GM12878 (cell line): ENCODE results near the gene INAFM1. TPM values are rescaled to one million over a fixed set of nuclear protein-coding genes. Genes with fewer than 3 reads are reported as not detected.
A peak's percentile ranks its signal among the peaks of the same experiment; 100 is the strongest.

ENCODE experiments used
- ATAC-seq: fragments of 200-7000 bp; cut with Tn5 transposase; 3 replicates; pipeline ENCODE4 v1.9.1; 2020; ENCODE audit warnings: mild to moderate bottlenecking, moderate library complexity
- BruUV-seq: library from RNA; stranded (reverse); fragments of 400-500 nt; replicated peaks from 2 replicates; lab custom pipeline; 2021; lab: Mats Ljungman, UMichigan
- CTCF ChIA-PET: fragments of 300-600 bp; sonication (Branson Sonifier 250); formaldehyde crosslinking; extraction: SDS; loops from one replicate; lab custom pipeline; 2021; ENCODE audit warnings: inconsistent platforms; lab: Yijun Ruan, JAX
- POLR2A ChIA-PET: fragments of 350-600 bp; formaldehyde crosslinking; extraction: SDS; loops from one replicate; lab custom pipeline; 2021; ENCODE audit warnings: inconsistent platforms; lab: Charles Lee
- RAD21 ChIA-PET: fragments of 300-600 bp; sonication (Branson Sonifier 250); formaldehyde crosslinking; loops from one replicate; lab custom pipeline; 2023; ENCODE audit warnings: antibody characterized with exemption; ENCODE audit not compliant: unreplicated experiment; lab: Charles Lee
- SMC1A ChIA-PET: fragments of 300-600 bp; sonication (Branson Sonifier 250); formaldehyde crosslinking; loops from one replicate; lab custom pipeline; 2023; ENCODE audit not compliant: unreplicated experiment, uncharacterized antibody; lab: Charles Lee
- DNase-seq: peaks from one replicate; pipeline ENCODE4 v3.0.0-alpha.2; 2011; ENCODE audit warnings: low read depth, low spot score
- FAIRE-seq: peaks from 3 replicates; lab custom pipeline; 2011; peaks lifted over from hg19 to GRCh38; lab: Jason Lieb, UNC
- H2AFZ ChIP-seq: 2 replicates; pipeline ENCODE4 v1.6.0; 2011; ENCODE audit warnings: low read depth, low read length, control low read depth; ENCODE audit not compliant: control insufficient read depth
- H3K27ac ChIP-seq: 2 replicates; pipeline ENCODE4 v1.5.1; 2011; ENCODE audit warnings: control low read depth; ENCODE audit not compliant: control insufficient read depth, insufficient read depth
- H3K27me3 ChIP-seq, 2 experiments: replicated peaks in 1 of 2; 2 replicates each; pipeline versions ENCODE4 v1.6.0 to v1.6.1; 2011; ENCODE audit warnings: low read length in 1 of 2; ENCODE audit not compliant: control insufficient read depth in 2 of 2, insufficient read depth in 2 of 2
- H3K36me3 ChIP-seq, 2 experiments: 2 replicates each; pipeline ENCODE4 v1.5.1; 2011; ENCODE audit warnings: low read length in 1 of 2; ENCODE audit not compliant: control insufficient read depth in 2 of 2, insufficient read depth in 2 of 2
- H3K4me1 ChIP-seq: 2 replicates; pipeline ENCODE4 v1.6.1; 2011; ENCODE audit warnings: mild to moderate bottlenecking, low read length, moderate library complexity, mixed read lengths; ENCODE audit not compliant: control insufficient read depth, insufficient read depth
- H3K4me2 ChIP-seq: 2 replicates; pipeline ENCODE4 v1.6.0; 2011; ENCODE audit warnings: control low read depth; ENCODE audit not compliant: control insufficient read depth, insufficient read depth
- H3K4me3 ChIP-seq: fragments of 200-600 bp; sonication (generic); 2 replicates; pipeline ENCODE4 v1.5.1; 2016
- H3K79me2 ChIP-seq: 2 replicates; pipeline ENCODE4 v1.6.0; 2011; ENCODE audit warnings: low read length; ENCODE audit not compliant: control insufficient read depth, insufficient read depth
- H3K9ac ChIP-seq: 2 replicates; pipeline ENCODE4 v1.8.0; 2011; ENCODE audit warnings: low read length, control low read depth, mixed read lengths; ENCODE audit not compliant: control insufficient read depth, insufficient read depth
- H3K9me3 ChIP-seq: replicated peaks from 3 replicates; pipeline ENCODE4 v1.5.1; 2011; ENCODE audit warnings: mild to moderate bottlenecking, low read length; ENCODE audit not compliant: control insufficient read depth, insufficient read depth
- H4K20me1 ChIP-seq: 2 replicates; pipeline ENCODE4 v1.6.0; 2011; ENCODE audit not compliant: control insufficient read depth, insufficient read depth
- CBFB ChIP-seq: IDR thresholded peaks from 2 replicates; pipeline ENCODE4 v1.6.1; 2016; ENCODE audit warnings: antibody characterized with exemption, low read depth
- MYC ChIP-seq: IDR thresholded peaks from 2 replicates; pipeline ENCODE4 v1.6.1; 2011; ENCODE audit warnings: mild to moderate bottlenecking, low read length, moderate library complexity, inconsistent platforms; ENCODE audit not compliant: insufficient read depth, insufficient replicate concordance, insufficient read length, severe bottlenecking
- SMAD5 ChIP-seq: IDR thresholded peaks from 2 replicates; pipeline ENCODE4 v1.6.1; 2016; ENCODE audit warnings: antibody characterized with exemption, low read depth
- SMARCA5 ChIP-seq: fragments of 450-650 bp; IDR thresholded peaks from 2 replicates; pipeline ENCODE4 v1.6.1; 2017; ENCODE audit warnings: mild to moderate bottlenecking
- SPI1 ChIP-seq: IDR thresholded peaks from 2 replicates; pipeline ENCODE4 v1.6.1; 2011; ENCODE audit warnings: low read depth, mild to moderate bottlenecking, low read length, moderate library complexity, borderline replicate concordance; ENCODE audit not compliant: insufficient read depth
- SREBF1 ChIP-seq: IDR thresholded peaks from 2 replicates; pipeline ENCODE4 v1.6.1; 2012; ENCODE audit warnings: mild to moderate bottlenecking, low read length
- SUPT20H ChIP-seq: IDR thresholded peaks from 2 replicates; pipeline ENCODE4 v1.6.1; 2011; ENCODE audit warnings: low read depth, mild to moderate bottlenecking, low read length, moderate library complexity, borderline replicate concordance; ENCODE audit not compliant: control insufficient read depth
- WGBS: methylation state at CpG from one replicate; pipeline ENCODE4 v1.1.6; 2016; ENCODE audit warnings: low lambda C conversion rate; ENCODE audit not compliant: insufficient replicate concordance, insufficient coverage; ENCODE audit errors: missing lambda C conversion rate; 5-methylcytosine and 5-hydroxymethylcytosine counted together
- in situ Hi-C: fragments of 300-500 bp; cut with MboI; formaldehyde crosslinking; loops from 9 replicates; pipeline ENCODE4 v1.14.3; 2018; ENCODE audit warnings: mixed read lengths
- intact Hi-C: fragments of 100-400 bp; cut with micrococcal nuclease; formaldehyde crosslinking; loops from one replicate; pipeline ENCODE4 v1.14.2; 2022; ENCODE audit not compliant: unreplicated experiment
- microRNA counts: library from miRNA; unstranded; fragments of <30 nt; microRNA quantifications from one replicate; lab custom pipeline; 2016
- microRNA-seq: library from miRNA; unstranded; fragments of <30 nt; microRNA quantifications from one replicate; pipeline ENCODE4, GENCODE V29; 2018
- polyA plus RNA-seq, 11 experiments: library from polyadenylated mRNA; depleted of rRNA in 4 of 11; unstranded in 6 of 11; stranded (reverse) in 5 of 11; fragments of >200 nt; fragmentation: Nextera tagmentation in 4 of 11; fragmentation: Illumina TruSeq in 1 of 11; extraction: Ambion mirVana in 4 of 11; extraction: Trizol in 1 of 11; gene quantifications; 1 replicate in 1 of 11; 2 replicates in 10 of 11; pipeline versions ENCODE4 v1.2.1 to v1.2.3, GENCODE V29; 2011 to 2016; ENCODE audit warnings: inconsistent platforms in 2 of 11, missing spikeins in 2 of 11, low read depth in 1 of 11
- small RNA-seq: library from RNA; depleted of rRNA; stranded (forward); fragments of <200 nt; gene quantifications from one replicate; pipeline ENCODE3, GENCODE V24; 2014
- total RNA-seq, 4 experiments: library from RNA; depleted of rRNA in 3 of 4; stranded (reverse); fragments of >200 nt in 3 of 4; fragmentation: Illumina TruSeq in 1 of 4; extraction: Trizol in 1 of 4; gene quantifications; 2 replicates each; pipeline versions ENCODE4 v1.2.1 to v1.2.3, GENCODE V29; 2013 to 2021
- TF ChIP-seq, protein P1 (sequence below): IDR thresholded peaks from 2 replicates; pipeline ENCODE4 v1.6.1; 2011; ENCODE audit warnings: borderline replicate concordance, low read depth, mild to moderate bottlenecking, moderate library complexity, mixed read lengths, low read length; ENCODE audit not compliant: insufficient read depth; ENCODE audit errors: extremely low read length
- TF ChIP-seq, protein P2 (sequence below): fragments of 450-650 bp; IDR thresholded peaks from 2 replicates; pipeline ENCODE4 v1.6.1; 2017; ENCODE audit warnings: mild to moderate bottlenecking

The INAFM1 gene
- total and polyA plus RNA-seq, 10 of the 15 experiments (the other 5 are each of a cell fraction or from before 2014, with no cell fraction given) = 0.57 to 6.8 (median 1.1) TPM; not detected in 1

DNA sequence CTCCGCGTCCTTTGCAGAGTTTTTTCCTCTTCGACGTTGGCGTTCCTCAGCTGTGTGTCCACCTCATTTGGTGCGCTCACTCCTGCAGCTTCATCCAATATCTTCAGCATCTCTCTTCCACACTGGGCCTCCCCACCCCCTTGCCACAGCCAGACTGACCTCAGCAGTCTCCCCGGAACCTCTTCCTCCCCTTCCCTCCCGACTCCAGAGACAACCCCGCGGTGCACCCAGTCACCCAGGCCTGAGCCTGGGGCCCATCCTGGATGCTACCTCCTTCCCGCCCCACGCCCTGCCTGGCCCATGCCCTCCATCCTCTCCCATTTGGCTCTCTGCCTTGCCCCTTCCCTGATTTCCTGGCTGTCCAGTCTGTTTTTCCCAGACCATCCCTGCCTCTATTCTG, 49.2 kb downstream of the INAFM1 start (continued):
- TF ChIP-seq SUPT20H (no peak), SMAD5 (no peak), CBFB (no peak), SREBF1 (no peak), SMARCA5 (no peak)
- TF ChIP-seq, protein P1, sequence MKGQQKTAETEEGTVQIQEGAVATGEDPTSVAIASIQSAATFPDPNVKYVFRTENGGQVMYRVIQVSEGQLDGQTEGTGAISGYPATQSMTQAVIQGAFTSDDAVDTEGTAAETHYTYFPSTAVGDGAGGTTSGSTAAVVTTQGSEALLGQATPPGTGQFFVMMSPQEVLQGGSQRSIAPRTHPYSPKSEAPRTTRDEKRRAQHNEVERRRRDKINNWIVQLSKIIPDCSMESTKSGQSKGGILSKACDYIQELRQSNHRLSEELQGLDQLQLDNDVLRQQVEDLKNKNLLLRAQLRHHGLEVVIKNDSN = no peak
- TF ChIP-seq, protein P2, sequence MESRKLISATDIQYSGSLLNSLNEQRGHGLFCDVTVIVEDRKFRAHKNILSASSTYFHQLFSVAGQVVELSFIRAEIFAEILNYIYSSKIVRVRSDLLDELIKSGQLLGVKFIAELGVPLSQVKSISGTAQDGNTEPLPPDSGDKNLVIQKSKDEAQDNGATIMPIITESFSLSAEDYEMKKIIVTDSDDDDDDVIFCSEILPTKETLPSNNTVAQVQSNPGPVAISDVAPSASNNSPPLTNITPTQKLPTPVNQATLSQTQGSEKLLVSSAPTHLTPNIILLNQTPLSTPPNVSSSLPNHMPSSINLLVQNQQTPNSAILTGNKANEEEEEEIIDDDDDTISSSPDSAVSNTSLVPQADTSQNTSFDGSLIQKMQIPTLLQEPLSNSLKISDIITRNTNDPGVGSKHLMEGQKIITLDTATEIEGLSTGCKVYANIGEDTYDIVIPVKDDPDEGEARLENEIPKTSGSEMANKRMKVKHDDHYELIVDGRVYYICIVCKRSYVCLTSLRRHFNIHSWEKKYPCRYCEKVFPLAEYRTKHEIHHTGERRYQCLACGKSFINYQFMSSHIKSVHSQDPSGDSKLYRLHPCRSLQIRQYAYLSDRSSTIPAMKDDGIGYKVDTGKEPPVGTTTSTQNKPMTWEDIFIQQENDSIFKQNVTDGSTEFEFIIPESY = no peak

DNA sequence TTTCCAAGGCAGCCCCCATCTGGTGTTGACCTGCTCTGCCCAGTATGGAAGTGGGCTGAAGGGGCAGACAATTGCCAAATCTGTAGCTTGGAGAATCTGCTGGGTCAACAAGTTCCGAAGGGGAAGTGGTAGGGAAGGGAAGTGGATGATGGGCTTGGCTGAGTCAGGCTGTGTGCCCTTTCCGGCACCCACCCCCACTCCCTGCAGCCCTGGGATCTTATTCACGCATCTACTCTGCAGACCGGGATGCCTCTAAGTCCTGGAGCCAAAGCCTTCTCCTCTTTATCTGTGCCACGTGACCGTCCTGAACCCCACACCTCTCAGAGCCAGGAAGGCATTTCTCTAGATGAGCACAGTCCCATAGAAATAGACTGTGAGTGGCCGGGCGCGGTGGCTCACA, 49.8 kb downstream of the INAFM1 start:
- no peak for ATAC-seq
- Histone ChIP-seq H3K27me3 (no peaks in the 10 kb centered on the region), H3K4me1 (no peaks in the 10 kb centered on the region), H4K20me1 (no peaks in the 10 kb centered on the region)
- SMC1A ChIA-PET = no interaction called here
- peak; percentile 9; the same call in 1 of the 2 replicates for TF ChIP-seq SPI1
- no peak for TF ChIP-seq MYC
- TF ChIP-seq, all 136 proteins: peak for 1
- H3K9ac ChIP-seq = no peak overlapping the region
- ChIA-PET CTCF (no interaction called here), POLR2A (no interaction called here), RAD21 (no interaction called here)
- no peak overlapping the region for H3K27ac ChIP-seq
- H3K4me2 ChIP-seq = no peak overlapping the region
- no peak overlapping the region for H2AFZ ChIP-seq
- in situ Hi-C loops (no loop called here), intact Hi-C loops (no loop called here)
- no peak for FAIRE-seq
- no TSS peak for BruUV-seq
- H3K79me2 ChIP-seq = no peaks in the 10 kb centered on the region
- 21% methylated on average over 9 of the region's 9 CpGs for WGBS
- H3K9me3 ChIP-seq = no peaks in the 10 kb centered on the region; the same call in 2 of the 3 replicates
- no peak for DNase-seq
- H3K36me3 ChIP-seq = no peaks in the 10 kb centered on the region
- H3K4me3 ChIP-seq = no peak overlapping the region

MicroRNAs encoded within 50 kb of the gene (microRNA counts, 767-probe panel; counts per million panel counts)
- microRNA hsa-miR-3190-5p (lab: Ali Mortazavi, UCI) = 1,244 counts per million, percentile 41 among the panel's probes with 10 or more counts

Small RNAs within 50 kb of the gene (microRNA-seq; reads per million reads assigned to microRNA genes)
- gene MIR3190 = not detected
- gene MIR3191 = not detected

Small RNAs within 50 kb of the gene (small RNA-seq; reads per million reads assigned to genes)
- gene MIR3190 = not detected

Other genes with a start within 250 kb of the INAFM1 start
Only the 7 nearest of the 12 such genes appear.
- 136 and 148 TPM in 2 replicates for gene SAE1, start 144.1 kb upstream of the INAFM1 start, total RNA-seq (2014; rRNA removed)
- 141 and 150 TPM in 2 replicates for gene SAE1, start 144.1 kb upstream of the INAFM1 start, total RNA-seq (2014; rRNA removed; fragmentation: Illumina TruSeq; extraction: Trizol)
- 143 and 146 TPM in 2 replicates for gene SAE1, start 144.1 kb upstream of the INAFM1 start, total RNA-seq (2021)
- 136 and 184 TPM in 2 replicates for gene SAE1, start 144.1 kb upstream of the INAFM1 start, polyA plus RNA-seq (2011; rRNA removed)
- gene SAE1, start 144.1 kb upstream of the INAFM1 start, polyA plus RNA-seq (2014; fragmentation: Illumina TruSeq; extraction: Trizol) = 191 and 244 TPM in 2 replicates
- gene SAE1, start 144.1 kb upstream of the INAFM1 start, polyA plus RNA-seq (2014; fragmentation: Nextera tagmentation; extraction: Ambion mirVana) = 10 to 100 TPM; 62.0 to 90.0 TPM
- 167 and 180 TPM in 2 replicates for gene SAE1, start 144.1 kb upstream of the INAFM1 start, polyA plus RNA-seq (2014; rRNA removed)
- gene SAE1, start 144.1 kb upstream of the INAFM1 start, polyA plus RNA-seq (2016; fragmentation: Nextera tagmentation; extraction: Ambion mirVana) = 100 to 1,000 TPM; 230 to 246 TPM
- 14.0 and 15.2 TPM in 2 replicates for gene BBC3, start 43.7 kb upstream of the INAFM1 start, total RNA-seq (2014; rRNA removed)
- gene BBC3, start 43.7 kb upstream of the INAFM1 start, total RNA-seq (2014; rRNA removed; fragmentation: Illumina TruSeq; extraction: Trizol) = 6.2 and 6.5 TPM in 2 replicates
- gene BBC3, start 43.7 kb upstream of the INAFM1 start, total RNA-seq (2021) = 17.9 and 18.1 TPM in 2 replicates
- gene BBC3, start 43.7 kb upstream of the INAFM1 start, polyA plus RNA-seq (2011; rRNA removed) = 5.2 and 7.6 TPM in 2 replicates
- 0.24 and 2.2 TPM in 2 replicates for gene BBC3, start 43.7 kb upstream of the INAFM1 start, polyA plus RNA-seq (2014; fragmentation: Illumina TruSeq; extraction: Trizol)
- gene BBC3, start 43.7 kb upstream of the INAFM1 start, polyA plus RNA-seq (2014; fragmentation: Nextera tagmentation; extraction: Ambion mirVana) = under 1 TPM; 0.10 to 0.27 TPM
- gene BBC3, start 43.7 kb upstream of the INAFM1 start, polyA plus RNA-seq (2014; rRNA removed) = 17.2 and 21.2 TPM in 2 replicates
- 1 to 10 TPM; 7.5 to 7.8 TPM for gene BBC3, start 43.7 kb upstream of the INAFM1 start, polyA plus RNA-seq (2016; fragmentation: Nextera tagmentation; extraction: Ambion mirVana)
- 6.4 and 7.1 TPM in 2 replicates for gene CCDC9, start 18.4 kb upstream of the INAFM1 start, total RNA-seq (2014; rRNA removed)
- gene CCDC9, start 18.4 kb upstream of the INAFM1 start, total RNA-seq (2014; rRNA removed; fragmentation: Illumina TruSeq; extraction: Trizol) = 2.9 and 4.9 TPM in 2 replicates
- gene CCDC9, start 18.4 kb upstream of the INAFM1 start, total RNA-seq (2021) = 16.7 and 17.5 TPM in 2 replicates
- 3.3 and 3.9 TPM in 2 replicates for gene CCDC9, start 18.4 kb upstream of the INAFM1 start, polyA plus RNA-seq (2011; rRNA removed)
- gene CCDC9, start 18.4 kb upstream of the INAFM1 start, polyA plus RNA-seq (2014; fragmentation: Illumina TruSeq; extraction: Trizol) = 1.7 and 7.7 TPM in 2 replicates
- under 1 TPM in 1 of 2 experiments, not detected in 1; 0.18 TPM for gene CCDC9, start 18.4 kb upstream of the INAFM1 start, polyA plus RNA-seq (2014; fragmentation: Nextera tagmentation; extraction: Ambion mirVana)
- gene CCDC9, start 18.4 kb upstream of the INAFM1 start, polyA plus RNA-seq (2014; rRNA removed) = 10.1 and 13.2 TPM in 2 replicates
- 1 to 10 TPM; 6.9 to 9.1 TPM for gene CCDC9, start 18.4 kb upstream of the INAFM1 start, polyA plus RNA-seq (2016; fragmentation: Nextera tagmentation; extraction: Ambion mirVana)
- gene C5AR1, start 35.0 kb downstream of the INAFM1 start, total RNA-seq (2014; rRNA removed) = 0.05 and 0.17 TPM in 2 replicates
- gene C5AR1, start 35.0 kb downstream of the INAFM1 start, total RNA-seq (2014; rRNA removed; fragmentation: Illumina TruSeq; extraction: Trizol) = 0.04 and 0.09 TPM in 2 replicates
- 0.13 and 0.26 TPM in 2 replicates for gene C5AR1, start 35.0 kb downstream of the INAFM1 start, total RNA-seq (2021)
- gene C5AR1, start 35.0 kb downstream of the INAFM1 start, polyA plus RNA-seq (2011; rRNA removed) = 0.40 and 1.5 TPM in 2 replicates
- 0.15 TPM in 1 of 2 replicates, not detected in the other for gene C5AR1, start 35.0 kb downstream of the INAFM1 start, polyA plus RNA-seq (2014; fragmentation: Illumina TruSeq; extraction: Trizol)
- gene C5AR1, start 35.0 kb downstream of the INAFM1 start, polyA plus RNA-seq (2014; fragmentation: Nextera tagmentation; extraction: Ambion mirVana) = under 1 TPM; 0.07 to 0.19 TPM
- gene C5AR1, start 35.0 kb downstream of the INAFM1 start, polyA plus RNA-seq (2014; rRNA removed) = 0.06 and 0.15 TPM in 2 replicates
- under 1 TPM; 0.27 to 0.29 TPM for gene C5AR1, start 35.0 kb downstream of the INAFM1 start, polyA plus RNA-seq (2016; fragmentation: Nextera tagmentation; extraction: Ambion mirVana)
- 0.11 TPM in 1 of 2 replicates, not detected in the other for gene C5AR2, start 57.3 kb downstream of the INAFM1 start, total RNA-seq (2014; rRNA removed)
- gene C5AR2, start 57.3 kb downstream of the INAFM1 start, total RNA-seq (2014; rRNA removed; fragmentation: Illumina TruSeq; extraction: Trizol) = not detected in 2 replicates
- not detected in 2 replicates for gene C5AR2, start 57.3 kb downstream of the INAFM1 start, total RNA-seq (2021)
- 0.01 TPM in 1 of 2 replicates, not detected in the other for gene C5AR2, start 57.3 kb downstream of the INAFM1 start, polyA plus RNA-seq (2011; rRNA removed)
- gene C5AR2, start 57.3 kb downstream of the INAFM1 start, polyA plus RNA-seq (2014; fragmentation: Illumina TruSeq; extraction: Trizol) = not detected in 2 replicates
- not detected for gene C5AR2, start 57.3 kb downstream of the INAFM1 start, polyA plus RNA-seq (2014; fragmentation: Nextera tagmentation; extraction: Ambion mirVana)
- gene C5AR2, start 57.3 kb downstream of the INAFM1 start, polyA plus RNA-seq (2014; rRNA removed) = not detected in 2 replicates
- not detected for gene C5AR2, start 57.3 kb downstream of the INAFM1 start, polyA plus RNA-seq (2016; fragmentation: Nextera tagmentation; extraction: Ambion mirVana)
- gene DHX34, start 74.4 kb downstream of the INAFM1 start, total RNA-seq (2014; rRNA removed) = 11.1 and 15.9 TPM in 2 replicates
- gene DHX34, start 74.4 kb downstream of the INAFM1 start, total RNA-seq (2014; rRNA removed; fragmentation: Illumina TruSeq; extraction: Trizol) = 5.6 and 5.7 TPM in 2 replicates
- gene DHX34, start 74.4 kb downstream of the INAFM1 start, total RNA-seq (2021) = 14.3 and 16.9 TPM in 2 replicates
- 2.6 and 5.9 TPM in 2 replicates for gene DHX34, start 74.4 kb downstream of the INAFM1 start, polyA plus RNA-seq (2011; rRNA removed)
- gene DHX34, start 74.4 kb downstream of the INAFM1 start, polyA plus RNA-seq (2014; fragmentation: Illumina TruSeq; extraction: Trizol) = 2.3 and 5.5 TPM in 2 replicates
- under 1 TPM; 0.19 to 0.37 TPM for gene DHX34, start 74.4 kb downstream of the INAFM1 start, polyA plus RNA-seq (2014; fragmentation: Nextera tagmentation; extraction: Ambion mirVana)
- gene DHX34, start 74.4 kb downstream of the INAFM1 start, polyA plus RNA-seq (2014; rRNA removed) = 15.2 and 19.3 TPM in 2 replicates
- gene DHX34, start 74.4 kb downstream of the INAFM1 start, polyA plus RNA-seq (2016; fragmentation: Nextera tagmentation; extraction: Ambion mirVana) = 10 to 100 TPM; 15.7 to 16.7 TPM
- not detected in 2 replicates for gene MEIS3, start 144.6 kb downstream of the INAFM1 start, total RNA-seq (2014; rRNA removed)
- not detected in 2 replicates for gene MEIS3, start 144.6 kb downstream of the INAFM1 start, total RNA-seq (2014; rRNA removed; fragmentation: Illumina TruSeq; extraction: Trizol)
- gene MEIS3, start 144.6 kb downstream of the INAFM1 start, total RNA-seq (2021) = 0.21 TPM in 1 of 2 replicates, not detected in the other
- 0.05 TPM in 1 of 2 replicates, not detected in the other for gene MEIS3, start 144.6 kb downstream of the INAFM1 start, polyA plus RNA-seq (2011; rRNA removed)
- not detected in 2 replicates for gene MEIS3, start 144.6 kb downstream of the INAFM1 start, polyA plus RNA-seq (2014; fragmentation: Illumina TruSeq; extraction: Trizol)
- gene MEIS3, start 144.6 kb downstream of the INAFM1 start, polyA plus RNA-seq (2014; fragmentation: Nextera tagmentation; extraction: Ambion mirVana) = not detected
- not detected in 2 replicates for gene MEIS3, start 144.6 kb downstream of the INAFM1 start, polyA plus RNA-seq (2014; rRNA removed)
- gene MEIS3, start 144.6 kb downstream of the INAFM1 start, polyA plus RNA-seq (2016; fragmentation: Nextera tagmentation; extraction: Ambion mirVana) = under 1 TPM in 1 of 2 experiments, not detected in 1; 0.23 TPM